ENCODE results near the gene ATP8A2. TPM values are rescaled to one million over a fixed set of nuclear protein-coding genes. Genes with fewer than 3 reads are reported as not detected.

Gene ATP8A2
- total RNA-seq, 2 donors from 2014 or later, result 1.6 to 2.9 TPM

DNA sequence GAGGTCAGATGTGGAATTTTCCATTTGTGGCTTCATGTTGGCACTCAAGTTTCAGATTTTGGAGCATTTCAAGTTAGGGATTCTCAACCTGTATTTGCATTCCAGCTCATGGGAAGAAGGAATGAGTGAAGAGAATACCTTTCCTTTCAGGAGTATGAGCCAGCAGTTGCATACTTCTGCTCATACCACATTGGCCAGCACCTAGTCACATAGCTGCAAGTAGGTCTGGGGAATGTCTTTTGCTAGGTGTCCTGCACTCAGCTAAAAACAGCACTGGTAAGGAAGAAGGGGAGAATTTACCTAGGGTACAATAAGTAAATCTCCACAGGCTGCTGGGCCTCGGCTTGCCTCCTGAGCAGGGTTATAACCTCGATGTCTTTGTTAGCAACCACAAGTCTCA is 24.6 kb upstream of the ATP8A2 start:
- Mint-ChIP-seq H3K9me3 (peaks cover 1% of the 10 kb centered on the region), H3K4me1 (peaks cover 14% of the 10 kb centered on the region), H3K4me3 (no peak overlapping the region), H3K36me3 (ENCODE audit: low read depth) (peaks cover 5% of the 10 kb centered on the region), H3K27ac (no peak overlapping the region), H3K27me3 (ENCODE audit: insufficient read depth) (no peaks in the 10 kb centered on the region)
- DNase-seq, result no peak
- no peaks in the 10 kb centered on the region for H3K27me3 ChIP-seq (ENCODE audit: control insufficient read depth, insufficient read depth, low read length, poor library complexity, severe bottlenecking)
- H3K9ac ChIP-seq (ENCODE audit: extremely low read depth, low read length, poor library complexity, severe bottlenecking), result no peak overlapping the region
- H3K27ac ChIP-seq (ENCODE audit: low read depth, low read length), result no peak overlapping the region
- no peak overlapping the region for H3K4me3 ChIP-seq (ENCODE audit: low read length)
- 87 to 91% methylated on average over 2 of the region's 2 CpGs for WGBS, 2 experiments (ENCODE audit: insufficient coverage in 1 of 2, insufficient read length in 1 of 2)
- no peaks in the 10 kb centered on the region for H3K9me3 ChIP-seq (ENCODE audit: control insufficient read depth, low read length)
- H3K4me1 ChIP-seq (ENCODE audit: control insufficient read depth, insufficient read depth, low read length), result no peaks in the 10 kb centered on the region
- H3K36me3 ChIP-seq (ENCODE audit: control insufficient read depth, insufficient read depth, low read length), result no peaks in the 10 kb centered on the region
- TF ChIP-seq, protein P1, sequence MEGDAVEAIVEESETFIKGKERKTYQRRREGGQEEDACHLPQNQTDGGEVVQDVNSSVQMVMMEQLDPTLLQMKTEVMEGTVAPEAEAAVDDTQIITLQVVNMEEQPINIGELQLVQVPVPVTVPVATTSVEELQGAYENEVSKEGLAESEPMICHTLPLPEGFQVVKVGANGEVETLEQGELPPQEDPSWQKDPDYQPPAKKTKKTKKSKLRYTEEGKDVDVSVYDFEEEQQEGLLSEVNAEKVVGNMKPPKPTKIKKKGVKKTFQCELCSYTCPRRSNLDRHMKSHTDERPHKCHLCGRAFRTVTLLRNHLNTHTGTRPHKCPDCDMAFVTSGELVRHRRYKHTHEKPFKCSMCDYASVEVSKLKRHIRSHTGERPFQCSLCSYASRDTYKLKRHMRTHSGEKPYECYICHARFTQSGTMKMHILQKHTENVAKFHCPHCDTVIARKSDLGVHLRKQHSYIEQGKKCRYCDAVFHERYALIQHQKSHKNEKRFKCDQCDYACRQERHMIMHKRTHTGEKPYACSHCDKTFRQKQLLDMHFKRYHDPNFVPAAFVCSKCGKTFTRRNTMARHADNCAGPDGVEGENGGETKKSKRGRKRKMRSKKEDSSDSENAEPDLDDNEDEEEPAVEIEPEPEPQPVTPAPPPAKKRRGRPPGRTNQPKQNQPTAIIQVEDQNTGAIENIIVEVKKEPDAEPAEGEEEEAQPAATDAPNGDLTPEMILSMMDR (conservative IDR thresholded peaks at IDR 0.05), result no peak

DNA sequence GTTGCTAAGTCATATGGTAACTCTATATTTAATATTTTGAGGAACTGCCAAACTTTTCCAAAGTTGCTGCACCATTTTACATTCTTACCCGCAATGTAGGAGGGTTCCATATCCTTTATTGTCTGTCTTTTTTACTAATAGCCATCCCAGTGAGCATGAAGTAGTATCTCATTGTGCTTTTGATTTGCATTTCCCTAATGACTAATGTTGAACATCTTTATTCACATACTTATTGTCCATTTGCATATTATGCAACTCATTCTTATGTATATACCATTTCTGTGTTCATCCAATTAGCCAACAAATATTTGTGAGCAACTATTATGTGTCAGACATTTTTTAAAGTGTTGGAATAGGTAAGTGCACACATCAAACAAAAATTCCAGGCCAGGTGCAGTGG is 20.4 kb upstream of the ATP8A2 start:
- Mint-ChIP-seq H3K36me3 (ENCODE audit: low read depth) (no peaks in the 10 kb centered on the region), H3K27me3 (ENCODE audit: insufficient read depth) (peaks cover 3% of the 10 kb centered on the region), H3K4me3 (no peak overlapping the region), H3K27ac (no peak overlapping the region), H3K9me3 (no peaks in the 10 kb centered on the region), H3K4me1 (no peaks in the 10 kb centered on the region)
- Histone ChIP-seq H3K27ac (ENCODE audit: low read depth, low read length) (no peak overlapping the region), H3K27me3 (ENCODE audit: control insufficient read depth, insufficient read depth, low read length, poor library complexity, severe bottlenecking) (no peaks in the 10 kb centered on the region), H3K9ac (ENCODE audit: extremely low read depth, low read length, poor library complexity, severe bottlenecking) (no peak overlapping the region), H3K9me3 (ENCODE audit: control insufficient read depth, low read length) (no peaks in the 10 kb centered on the region), H3K4me1 (ENCODE audit: control insufficient read depth, insufficient read depth, low read length) (no peaks in the 10 kb centered on the region), H3K4me3 (ENCODE audit: low read length) (no peak overlapping the region), H3K36me3 (ENCODE audit: control insufficient read depth, insufficient read depth, low read length) (no peaks in the 10 kb centered on the region)
- DNase-seq, result no peak
- WGBS, 2 experiments (ENCODE audit: insufficient coverage in 1 of 2, insufficient read length in 1 of 2), result 100% methylated on average over 1 of the region's 1 CpG; no CpG with 5 or more reads in 1 of the 2 experiments
- TF ChIP-seq, protein P1 (conservative IDR thresholded peaks at IDR 0.05), result no peak

DNA sequence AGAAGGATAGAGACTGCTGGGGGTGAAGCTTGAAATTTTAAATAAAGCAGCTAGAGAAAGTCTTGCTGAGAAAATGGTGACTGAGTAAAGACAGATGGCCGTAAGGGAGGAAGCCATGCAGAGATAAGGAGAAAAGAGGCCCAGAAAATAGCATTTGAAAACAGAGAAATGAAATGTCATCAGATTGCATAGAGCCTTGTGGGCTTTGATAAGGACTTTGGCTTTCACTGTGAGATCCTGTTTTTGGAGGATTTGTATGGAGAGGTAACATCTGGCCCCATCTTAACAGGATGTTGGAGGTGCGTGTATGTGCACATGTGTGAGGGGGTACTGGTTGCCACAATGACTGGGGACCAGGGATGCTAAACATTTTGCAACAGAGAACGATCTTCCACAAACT is 19.5 kb upstream of the ATP8A2 start:
- no peaks in the 10 kb centered on the region for H3K9me3 Mint-ChIP-seq
- no peak overlapping the region for H3K27ac ChIP-seq (ENCODE audit: low read depth, low read length)
- no peaks in the 10 kb centered on the region for H3K27me3 ChIP-seq (ENCODE audit: control insufficient read depth, insufficient read depth, low read length, poor library complexity, severe bottlenecking)
- no peak for DNase-seq
- H3K27me3 Mint-ChIP-seq (ENCODE audit: insufficient read depth), result peaks cover 3% of the 10 kb centered on the region
- WGBS, 2 experiments (ENCODE audit: insufficient coverage in 1 of 2, insufficient read length in 1 of 2), result 85 to 87% methylated on average over 3 of the region's 3 CpGs
- TF ChIP-seq, protein P1 (conservative IDR thresholded peaks at IDR 0.05), result no peak
- no peaks in the 10 kb centered on the region for H3K9me3 ChIP-seq (ENCODE audit: control insufficient read depth, low read length)
- no peak overlapping the region for H3K4me3 ChIP-seq (ENCODE audit: low read length)
- no peaks in the 10 kb centered on the region for H3K36me3 Mint-ChIP-seq (ENCODE audit: low read depth)
- no peak overlapping the region for H3K27ac Mint-ChIP-seq
- no peaks in the 10 kb centered on the region for H3K4me1 Mint-ChIP-seq
- H3K36me3 ChIP-seq (ENCODE audit: control insufficient read depth, insufficient read depth, low read length), result no peaks in the 10 kb centered on the region
- H3K4me1 ChIP-seq (ENCODE audit: control insufficient read depth, insufficient read depth, low read length), result no peaks in the 10 kb centered on the region
- H3K4me3 Mint-ChIP-seq, result no peak overlapping the region
- no peak overlapping the region for H3K9ac ChIP-seq (ENCODE audit: extremely low read depth, low read length, poor library complexity, severe bottlenecking)

Measured in endodermal cell (in vitro differentiated cells).